ENCODE results near the gene AUNIP. TPM values are rescaled to one million over a fixed set of nuclear protein-coding genes. Genes with fewer than 3 reads are reported as not detected.
A peak's percentile ranks its signal among the peaks of the same experiment; 100 is the strongest.

Gene AUNIP
- total RNA-seq, 1 donor from 2014 or later, result 6.2 TPM

- H3K4me3 ChIP-seq (ENCODE audit: low read depth, low read length), result peak within 1 kb of the TSS; percentile 62
These were observed 59.1 kb downstream of the AUNIP start, which contains the start of gene SELENON for GRCh38 chr1:25799935-25800702. TSS of gene SELENON (plus strand) at chr1:25800193. CDS start at chr1:25800231, 38 bp downstream.

GRCh38 chr1:25799352-25799934 is 59.8 kb downstream of the AUNIP start:
- TF ChIP-seq CTCF (conservative IDR thresholded peaks at IDR 0.05; ENCODE audit: low read depth, low read length), result no peak

More at GRCh38 chr1:25799935-25800702, 59.1 kb downstream of the AUNIP start, which contains the start of gene SELENON:
- TF ChIP-seq CTCF (conservative IDR thresholded peaks at IDR 0.05; ENCODE audit: low read depth, low read length), result no peak
- DNase-seq (ENCODE audit: low read depth), result no peak

GRCh38 chr1:25798666-25799351 is 60.4 kb downstream of the AUNIP start:
- no peak for TF ChIP-seq CTCF (conservative IDR thresholded peaks at IDR 0.05; ENCODE audit: low read depth, low read length)
- H3K4me3 ChIP-seq (ENCODE audit: low read depth, low read length), result no peak overlapping the region
- DNase-seq (ENCODE audit: low read depth), result no peak

More at GRCh38 chr1:25799352-25799934, 59.8 kb downstream of the AUNIP start:
- no peak for DNase-seq (ENCODE audit: low read depth)
- H3K4me3 ChIP-seq (ENCODE audit: low read depth, low read length), result peak overlapping the region; percentile 55

- no peak for DNase-seq (ENCODE audit: low read depth)
- H3K4me3 ChIP-seq (ENCODE audit: low read depth, low read length), result no peak overlapping the region
- TF ChIP-seq CTCF (conservative IDR thresholded peaks at IDR 0.05; ENCODE audit: low read depth, low read length), result peak; percentile 64
These were observed 61.3 kb downstream of the AUNIP start for GRCh38 chr1:25797939-25798338.

GRCh38 chr1:25796811-25797458 is 62.3 kb downstream of the AUNIP start:
- H3K4me3 ChIP-seq (ENCODE audit: low read depth, low read length), result no peak overlapping the region
- TF ChIP-seq CTCF (conservative IDR thresholded peaks at IDR 0.05; ENCODE audit: low read depth, low read length), result peak; percentile 82
- DNase-seq (ENCODE audit: low read depth), result no peak

GRCh38 chr1:25795946-25796810 is 63.1 kb downstream of the AUNIP start:
- no peak overlapping the region for H3K4me3 ChIP-seq (ENCODE audit: low read depth, low read length)
- DNase-seq (ENCODE audit: low read depth), result no peak
- no peak for TF ChIP-seq CTCF (conservative IDR thresholded peaks at IDR 0.05; ENCODE audit: low read depth, low read length)
